A673 (cell line): ENCODE results near the gene IGFN1.

ENCODE experiments used
- CTCF ChIP-seq: fragments of 300-800, 200-600 bp; sonication (generic); conservative IDR thresholded peaks from 2 replicates; pipeline ENCODE4 v1.5.1; 2017; ENCODE audit warnings: low read depth, mild to moderate bottlenecking, antibody characterized with exemption, low read length, moderate library complexity, mixed read lengths
- EZH2 ChIP-seq: fragments of 200-600 bp; sonication (generic); IDR thresholded peaks from 2 replicates; pipeline ENCODE4 v1.6.1; 2017; ENCODE audit warnings: borderline replicate concordance, low read depth, mild to moderate bottlenecking, mixed read lengths, antibody characterized with exemption, low read length; ENCODE audit not compliant: poor library complexity, severe bottlenecking

DNA sequence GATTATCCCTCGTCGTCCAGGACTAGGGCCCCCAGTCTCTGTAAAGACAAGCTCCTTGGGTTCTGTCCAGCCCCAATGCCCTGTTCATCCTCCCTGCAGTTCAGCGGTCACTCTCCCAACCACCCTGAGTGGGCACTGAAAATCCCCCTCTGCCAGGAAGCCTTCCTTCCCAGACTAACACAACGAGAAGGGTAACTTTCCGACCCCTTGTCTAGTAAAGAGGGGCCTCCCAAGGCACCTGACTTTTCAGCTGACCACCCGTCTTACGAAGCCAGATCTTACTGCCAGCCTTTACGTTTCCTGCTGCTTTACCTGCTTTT lies 49.7 kb upstream of the IGFN1 start:
- TF ChIP-seq CTCF (no peak), EZH2 (no peak)
